HG03571 (cell line): ENCODE results near the gene NOL9.

Experiments used
- ATAC-seq: cut with Tn5 transposase; IDR thresholded peaks from one replicate; pipeline ENCODE4 v1.9.1; 2021; ENCODE audit not compliant: unreplicated experiment

Gene NOL9

DNA sequence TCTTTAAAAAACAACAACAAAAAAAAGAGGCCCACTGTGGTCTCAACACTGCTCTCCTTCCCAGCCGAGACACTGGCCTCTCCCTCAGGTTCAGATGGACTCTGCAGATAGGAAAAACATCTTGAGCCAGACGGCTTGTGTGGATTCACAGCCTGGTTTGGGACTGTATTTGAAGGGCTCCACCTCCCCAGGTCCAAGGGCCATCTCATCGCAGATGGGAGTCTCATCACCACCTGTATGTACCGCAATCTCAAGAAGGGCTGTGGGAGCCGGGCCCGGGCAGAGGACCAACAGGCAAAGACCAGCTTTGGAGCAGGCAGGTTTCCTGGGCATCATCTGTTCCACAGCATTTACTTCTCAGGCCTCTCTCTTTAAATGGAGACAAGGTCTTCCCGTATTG is 35.7 kb upstream of the NOL9 start:
- no peak for ATAC-seq

DNA sequence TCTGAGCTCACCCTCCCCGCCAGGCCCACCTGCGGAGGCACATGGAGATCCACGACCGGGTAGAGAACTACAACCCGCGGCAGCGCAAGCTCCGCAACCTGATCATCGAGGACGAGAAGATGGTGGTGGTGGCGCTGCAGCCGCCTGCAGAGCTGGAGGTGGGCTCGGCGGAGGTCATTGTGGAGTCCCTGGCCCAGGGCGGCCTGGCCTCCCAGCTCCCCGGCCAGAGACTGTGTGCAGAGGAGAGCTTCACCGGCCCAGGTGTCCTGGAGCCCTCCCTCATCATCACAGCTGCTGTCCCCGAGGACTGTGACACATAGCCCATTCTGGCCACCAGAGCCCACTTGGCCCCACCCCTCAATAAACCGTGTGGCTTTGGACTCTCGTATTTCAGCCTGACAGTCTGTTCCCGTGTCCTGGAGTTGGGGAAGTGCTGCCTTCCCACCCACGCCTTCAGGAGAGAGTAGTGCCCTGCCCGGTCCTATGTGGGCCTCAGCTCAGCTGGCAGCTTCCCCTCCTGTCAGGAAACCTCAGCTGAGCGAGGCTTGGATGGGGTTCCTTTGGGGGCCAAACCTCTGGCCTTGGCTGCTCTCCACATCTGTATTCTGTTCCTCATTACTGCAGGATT is 34.7 kb upstream of the NOL9 start:
- ATAC-seq: no peak

DNA sequence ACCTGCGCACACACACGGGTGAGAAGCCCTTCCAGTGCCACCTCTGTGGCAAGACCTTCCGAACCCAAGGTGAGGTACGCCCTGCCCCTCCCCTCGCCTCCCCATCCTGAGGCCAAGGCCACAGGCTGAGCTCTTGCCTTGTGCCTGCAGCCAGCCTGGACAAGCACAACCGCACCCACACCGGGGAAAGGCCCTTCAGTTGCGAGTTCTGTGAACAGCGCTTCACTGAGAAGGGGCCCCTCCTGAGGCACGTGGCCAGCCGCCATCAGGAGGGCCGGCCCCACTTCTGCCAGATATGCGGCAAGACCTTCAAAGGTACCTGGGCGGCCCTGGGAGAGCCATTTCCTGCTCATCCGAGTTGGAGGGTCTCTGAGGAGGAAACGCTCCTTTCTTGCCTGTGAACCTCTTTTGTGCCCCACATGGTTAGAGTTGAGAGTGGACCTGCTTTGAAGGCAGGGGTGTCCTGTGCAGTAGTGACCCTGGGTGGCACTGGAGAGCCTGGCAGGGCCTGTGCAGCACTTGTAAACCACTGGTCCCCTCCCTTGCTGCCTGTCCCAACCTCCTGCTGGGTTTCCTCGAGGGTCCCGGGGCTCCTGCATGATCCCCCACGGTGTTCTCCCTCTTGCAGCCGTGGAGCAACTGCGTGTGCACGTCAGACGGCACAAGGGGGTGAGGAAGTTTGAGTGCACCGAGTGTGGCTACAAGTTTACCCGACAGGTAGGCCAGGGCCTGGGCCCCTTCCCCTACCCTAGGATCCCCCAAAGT is 34.0 kb upstream of the NOL9 start:
- ATAC-seq: no peak

DNA sequence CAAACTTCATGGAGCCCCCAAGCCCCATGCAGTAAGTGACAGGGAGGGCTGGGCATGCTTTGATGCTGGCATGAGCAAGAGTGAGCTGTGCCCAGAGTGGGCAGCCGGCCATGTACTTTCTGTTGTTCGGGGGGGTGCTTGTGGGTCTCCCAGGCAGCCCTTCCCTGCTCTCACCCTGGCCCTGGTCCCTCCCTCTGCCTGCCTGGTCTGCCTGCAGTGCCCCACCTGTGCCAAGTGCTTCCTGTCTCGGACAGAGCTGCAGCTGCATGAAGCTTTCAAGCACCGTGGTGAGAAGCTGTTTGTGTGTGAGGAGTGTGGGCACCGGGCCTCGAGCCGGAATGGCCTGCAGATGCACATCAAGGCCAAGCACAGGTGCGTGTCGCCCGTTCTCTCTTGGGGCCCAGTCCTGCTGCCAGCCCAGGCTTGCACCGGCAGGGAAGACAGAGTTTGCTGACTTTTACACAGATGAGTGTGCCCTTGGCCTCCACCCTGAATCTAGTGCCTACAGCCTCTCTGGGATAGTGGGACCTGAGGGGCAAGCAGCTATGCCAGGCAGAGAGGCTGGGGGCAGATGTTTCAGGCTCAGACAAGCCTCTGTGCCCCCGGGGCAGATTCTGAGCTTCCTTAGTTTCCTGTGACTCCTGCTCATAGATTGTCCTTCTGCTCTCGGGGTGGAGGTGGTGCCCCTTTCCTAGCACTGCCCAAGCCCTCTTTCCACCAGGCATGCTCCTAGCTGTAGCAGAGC is 33.1 kb upstream of the NOL9 start:
- no peak for ATAC-seq

DNA sequence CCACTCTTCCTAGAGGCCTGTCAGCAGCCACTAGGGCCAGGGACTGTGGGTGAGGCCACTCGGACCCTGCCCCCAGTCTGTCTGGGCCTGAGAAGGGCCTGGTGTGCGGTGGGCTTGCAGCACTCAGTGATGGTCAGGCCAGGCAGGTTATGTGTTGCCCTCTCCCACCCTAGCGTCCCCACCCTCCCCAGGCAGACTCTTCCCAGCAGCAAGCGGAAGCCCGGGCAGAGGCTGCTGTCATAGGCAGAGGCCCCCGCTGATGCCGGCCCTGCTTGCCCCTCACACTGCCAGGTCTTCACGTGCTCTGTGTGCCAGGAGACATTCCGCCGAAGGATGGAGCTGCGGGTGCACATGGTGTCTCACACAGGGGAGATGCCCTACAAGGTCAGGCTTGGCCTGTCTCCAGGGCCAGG is 32.1 kb upstream of the NOL9 start:
- ATAC-seq: no peak

DNA sequence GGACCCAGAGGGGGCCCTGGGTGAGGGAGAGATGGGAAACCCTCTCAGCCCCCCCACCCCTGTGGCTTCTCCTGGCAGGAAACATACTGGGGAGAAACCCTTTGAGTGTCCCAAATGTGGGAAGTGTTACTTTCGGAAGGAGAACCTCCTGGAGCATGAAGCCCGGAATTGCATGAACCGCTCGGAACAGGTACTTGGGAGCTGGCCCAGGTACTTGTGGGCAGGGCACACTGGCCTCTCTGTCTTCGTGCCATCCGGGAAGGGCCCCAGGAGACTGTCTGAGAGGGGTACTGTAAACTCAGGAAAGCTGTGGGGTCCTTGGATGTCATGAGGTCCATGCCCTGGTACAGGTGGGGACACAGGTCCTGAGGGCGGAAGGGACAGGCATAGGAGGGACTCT is 31.5 kb upstream of the NOL9 start:
- ATAC-seq: no peak

DNA sequence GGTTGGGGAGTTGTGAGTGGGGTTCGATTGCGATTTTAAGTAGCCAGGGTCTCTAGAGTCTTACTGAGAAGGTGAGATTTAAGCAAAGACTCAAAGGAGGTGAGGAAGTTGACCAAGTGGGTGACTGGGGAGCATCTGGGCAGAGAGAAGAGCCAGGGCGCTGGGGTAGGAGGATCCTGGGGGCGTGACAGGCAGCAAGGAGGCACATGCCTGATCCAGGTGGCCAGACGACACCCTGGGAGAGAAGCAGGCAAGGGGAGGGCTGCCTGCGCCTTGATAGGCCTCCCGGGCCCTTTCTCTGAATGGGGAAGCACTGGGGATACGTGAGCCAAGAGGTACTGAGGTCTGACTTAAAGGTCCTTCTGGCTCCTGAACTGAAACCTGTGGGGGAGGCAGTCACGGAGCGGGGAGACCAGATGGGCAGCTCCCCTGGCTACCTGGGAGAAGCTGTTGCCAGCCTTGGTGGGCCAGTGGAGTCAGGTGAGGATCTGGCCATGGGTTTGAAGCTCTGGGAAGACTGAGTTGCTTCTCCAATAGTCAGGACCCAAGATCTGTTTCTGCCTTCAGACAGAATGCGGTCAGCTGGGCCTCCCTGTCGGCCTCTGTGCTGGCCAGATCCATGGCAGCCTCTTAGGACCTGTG is 30.9 kb upstream of the NOL9 start:
- no peak for ATAC-seq

DNA sequence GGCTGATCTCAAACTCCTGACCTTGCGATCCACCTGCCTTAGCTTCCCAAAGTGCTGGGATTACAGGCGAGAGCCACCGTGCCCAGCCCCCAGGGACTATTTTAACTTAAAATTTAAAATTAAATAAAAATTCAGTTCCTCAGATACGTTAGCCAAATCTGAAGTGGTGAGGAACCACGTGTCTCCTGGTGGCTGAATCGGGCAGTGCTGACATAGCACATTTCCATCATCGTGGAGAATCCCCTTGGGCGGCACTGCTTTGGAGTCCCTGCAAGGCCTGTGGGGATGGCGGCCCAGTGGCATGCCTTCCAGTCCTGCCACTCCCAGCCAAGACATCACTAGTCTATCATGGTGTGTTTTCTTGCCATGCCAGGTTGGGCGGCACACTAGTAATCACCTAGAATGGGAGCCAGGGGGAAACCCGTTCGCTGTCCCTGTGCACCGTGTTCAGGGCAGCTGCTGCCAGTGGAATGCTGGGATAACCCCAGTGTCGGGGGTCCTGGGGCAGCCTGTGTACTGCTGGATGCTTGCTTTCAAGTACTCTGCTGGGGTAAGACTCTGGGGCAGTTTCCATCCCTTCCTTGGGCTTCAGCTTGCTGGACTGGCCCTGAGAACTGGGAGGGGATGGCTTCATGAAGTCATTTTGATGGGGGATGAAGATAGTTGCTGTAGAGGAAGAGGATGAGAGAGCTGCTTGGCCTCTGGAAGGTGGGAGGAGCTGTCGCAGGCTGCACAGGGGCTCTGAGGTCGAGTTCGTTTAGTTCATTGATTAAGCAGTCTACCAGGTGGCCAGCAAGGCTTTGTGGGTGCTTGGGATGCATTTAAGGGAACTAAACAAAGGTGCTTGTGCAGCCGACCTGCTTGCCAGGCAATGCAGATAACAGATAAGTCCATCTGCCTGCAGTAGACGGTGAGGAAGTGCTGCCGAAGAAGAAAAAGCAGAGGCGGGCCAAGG is 30.1 kb upstream of the NOL9 start:
- ATAC-seq: no peak

DNA sequence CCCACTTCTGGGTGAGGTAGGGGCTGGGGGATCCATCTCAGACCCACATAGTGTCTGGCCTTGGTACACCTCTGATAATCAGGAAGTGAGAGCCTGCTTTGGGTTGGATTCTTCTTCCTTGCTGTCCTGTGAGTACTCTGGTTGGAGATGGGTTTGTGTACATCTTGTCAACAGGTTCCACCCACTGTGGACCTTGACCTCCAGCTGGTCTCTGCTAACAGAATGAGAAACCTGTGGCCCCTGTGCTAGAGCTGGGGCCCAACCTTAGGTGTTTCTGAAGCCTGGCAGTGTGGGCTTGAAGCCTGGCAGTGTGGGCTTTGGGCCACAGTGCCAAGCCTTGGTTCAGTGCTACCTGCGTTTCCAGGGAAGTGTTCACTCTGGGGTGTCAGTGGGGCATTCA is 28.1 kb upstream of the NOL9 start:
- no peak for ATAC-seq

DNA sequence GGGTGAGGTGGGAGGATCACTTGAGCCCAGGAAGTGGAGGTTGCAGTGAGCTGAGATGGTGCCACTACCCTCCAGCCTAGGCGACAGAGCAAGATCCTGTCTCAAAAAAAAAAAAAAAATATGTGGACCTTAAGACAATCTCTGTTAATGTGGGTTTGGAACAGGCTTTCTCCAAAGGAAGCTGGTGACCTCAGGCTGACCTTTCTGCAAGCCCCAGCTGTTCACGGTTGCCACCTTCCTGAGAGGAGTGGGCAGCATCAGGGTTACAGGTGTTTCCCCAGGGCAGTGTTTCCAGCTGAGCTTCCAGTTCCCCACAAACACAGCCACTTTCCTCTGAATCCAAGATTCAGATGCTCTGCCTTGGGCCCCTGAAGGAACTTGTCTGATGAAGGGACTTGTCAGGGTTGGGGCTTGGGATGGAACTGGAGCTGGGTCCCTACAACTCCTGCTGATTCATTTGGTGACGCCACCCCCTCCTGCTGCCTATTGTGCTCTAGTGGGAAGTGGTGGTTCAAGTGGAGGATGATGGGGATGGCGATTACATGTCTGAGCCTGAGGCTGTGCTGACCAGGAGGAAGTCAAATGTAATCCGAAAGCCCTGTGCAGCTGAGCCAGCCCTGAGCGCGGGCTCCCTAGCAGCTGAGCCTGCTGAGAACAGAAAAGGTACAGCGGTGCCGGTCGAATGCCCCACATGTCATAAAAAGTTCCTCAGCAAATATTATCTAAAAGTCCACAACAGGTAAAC is 27.4 kb upstream of the NOL9 start:
- ATAC-seq: no peak

DNA sequence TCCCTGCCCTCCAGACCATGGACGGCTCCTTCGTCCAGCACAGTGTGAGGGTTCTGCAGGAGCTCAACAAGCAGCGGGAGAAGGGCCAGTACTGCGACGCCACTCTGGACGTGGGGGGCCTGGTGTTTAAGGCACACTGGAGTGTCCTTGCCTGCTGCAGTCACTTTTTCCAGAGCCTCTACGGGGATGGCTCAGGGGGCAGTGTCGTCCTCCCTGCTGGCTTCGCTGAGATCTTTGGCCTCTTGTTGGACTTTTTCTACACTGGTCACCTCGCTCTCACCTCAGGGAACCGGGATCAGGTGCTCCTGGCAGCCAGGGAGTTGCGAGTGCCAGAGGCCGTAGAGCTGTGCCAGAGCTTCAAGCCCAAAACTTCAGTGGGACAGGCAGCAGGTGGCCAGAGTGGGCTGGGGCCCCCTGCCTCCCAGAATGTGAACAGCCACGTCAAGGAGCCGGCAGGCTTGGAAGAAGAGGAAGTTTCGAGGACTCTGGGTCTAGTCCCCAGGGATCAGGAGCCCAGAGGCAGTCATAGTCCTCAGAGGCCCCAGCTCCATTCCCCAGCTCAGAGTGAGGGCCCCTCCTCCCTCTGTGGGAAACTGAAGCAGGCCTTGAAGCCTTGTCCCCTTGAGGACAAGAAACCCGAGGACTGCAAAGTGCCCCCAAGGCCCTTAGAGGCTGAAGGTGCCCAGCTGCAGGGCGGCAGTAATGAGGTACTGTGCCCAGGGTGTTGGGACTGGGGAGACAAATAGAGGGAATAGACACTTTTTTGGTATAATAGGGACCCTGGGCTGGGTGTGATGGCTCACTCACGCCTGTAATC is 26.5 kb upstream of the NOL9 start:
- ATAC-seq: no peak

DNA sequence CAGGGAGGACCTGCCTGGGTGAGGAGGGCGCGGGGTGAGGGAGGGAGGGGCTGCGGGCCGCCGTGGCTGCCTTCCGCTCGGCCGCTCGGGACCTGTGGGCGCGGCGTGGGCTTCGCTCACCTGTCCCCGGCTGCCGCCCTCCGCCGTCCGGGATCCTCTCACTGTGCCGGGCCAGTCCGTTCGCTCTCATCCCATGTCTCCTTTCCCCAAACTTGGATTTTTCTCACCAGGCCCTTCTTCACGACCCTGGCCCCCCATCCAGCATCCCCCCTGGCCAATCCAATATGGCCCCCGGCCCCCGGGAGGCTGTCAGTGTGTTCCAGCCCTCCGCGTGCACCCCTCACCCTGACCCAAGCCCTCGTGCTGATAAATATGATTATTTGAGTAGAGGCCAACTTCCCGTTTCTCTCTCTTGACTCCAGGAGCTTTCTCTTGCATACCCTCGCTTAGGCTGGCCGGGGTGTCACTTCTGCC is 25.8 kb upstream of the NOL9 start:
- no peak for ATAC-seq

DNA sequence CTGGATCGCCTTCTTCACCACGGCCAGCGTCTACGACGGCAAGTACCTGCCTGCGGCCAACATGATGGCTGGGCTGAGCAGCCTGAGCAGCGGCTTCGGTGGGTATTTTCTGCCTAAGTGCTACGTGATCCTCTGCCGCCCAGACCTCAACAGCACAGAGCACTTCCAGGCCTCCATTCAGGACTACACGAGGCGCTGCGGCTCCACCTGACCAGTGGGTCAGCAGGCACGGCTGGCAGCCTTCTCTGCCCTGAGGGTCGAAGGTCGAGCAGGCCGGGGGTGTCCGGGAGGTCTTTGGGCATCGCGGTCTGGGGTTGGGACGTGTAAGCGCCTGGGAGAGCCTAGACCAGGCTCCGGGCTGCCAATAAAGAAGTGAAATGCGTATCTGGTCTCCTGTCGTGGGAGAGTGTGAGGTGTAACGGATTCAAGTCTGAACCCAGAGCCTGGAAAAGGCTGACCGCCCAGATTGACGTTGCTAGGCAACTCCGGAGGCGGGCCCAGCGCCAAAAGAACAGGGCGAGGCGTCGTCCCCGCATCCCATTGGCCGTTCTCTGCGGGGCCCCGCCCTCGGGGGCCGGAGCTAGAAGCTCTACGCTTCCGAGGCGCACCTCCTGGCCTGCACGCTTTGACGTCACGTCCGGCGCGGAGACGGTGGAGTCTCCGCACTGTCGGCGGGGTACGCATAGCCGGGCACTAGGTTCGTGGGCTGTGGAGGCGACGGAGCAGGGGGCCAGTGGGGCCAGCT is 25.2 kb upstream of the NOL9 start, which contains the start of gene ZBTB48:
Gene ZBTB48, plus strand, starts transcription at position 621 of the 745 bp plus-strand sequence. CDS start 616 bp downstream, outside the sequence.
- ATAC-seq: peak; percentile 94

DNA sequence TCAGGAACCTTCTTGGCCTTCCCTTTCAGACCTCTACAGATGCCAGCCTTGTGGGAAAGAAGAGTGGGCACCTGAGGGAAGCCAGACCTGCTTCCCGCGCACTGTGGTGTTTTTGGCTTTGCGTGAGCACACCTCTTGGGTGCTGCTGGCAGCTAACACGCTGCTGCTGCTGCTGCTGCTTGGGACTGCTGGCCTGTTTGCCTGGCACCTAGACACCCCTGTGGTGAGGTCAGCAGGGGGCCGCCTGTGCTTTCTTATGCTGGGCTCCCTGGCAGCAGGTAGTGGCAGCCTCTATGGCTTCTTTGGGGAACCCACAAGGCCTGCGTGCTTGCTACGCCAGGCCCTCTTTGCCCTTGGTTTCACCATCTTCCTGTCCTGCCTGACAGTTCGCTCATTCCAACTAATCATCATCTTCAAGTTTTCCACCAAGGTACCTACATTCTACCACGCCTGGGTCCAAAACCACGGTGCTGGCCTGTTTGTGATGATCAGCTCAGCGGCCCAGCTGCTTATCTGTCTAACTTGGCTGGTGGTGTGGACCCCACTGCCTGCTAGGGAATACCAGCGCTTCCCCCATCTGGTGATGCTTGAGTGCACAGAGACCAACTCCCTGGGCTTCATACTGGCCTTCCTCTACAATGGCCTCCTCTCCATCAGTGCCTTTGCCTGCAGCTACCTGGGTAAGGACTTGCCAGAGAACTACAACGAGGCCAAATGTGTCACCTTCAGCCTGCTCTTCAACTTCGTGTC is 24.5 kb upstream of the NOL9 start:
- ATAC-seq: no peak

DNA sequence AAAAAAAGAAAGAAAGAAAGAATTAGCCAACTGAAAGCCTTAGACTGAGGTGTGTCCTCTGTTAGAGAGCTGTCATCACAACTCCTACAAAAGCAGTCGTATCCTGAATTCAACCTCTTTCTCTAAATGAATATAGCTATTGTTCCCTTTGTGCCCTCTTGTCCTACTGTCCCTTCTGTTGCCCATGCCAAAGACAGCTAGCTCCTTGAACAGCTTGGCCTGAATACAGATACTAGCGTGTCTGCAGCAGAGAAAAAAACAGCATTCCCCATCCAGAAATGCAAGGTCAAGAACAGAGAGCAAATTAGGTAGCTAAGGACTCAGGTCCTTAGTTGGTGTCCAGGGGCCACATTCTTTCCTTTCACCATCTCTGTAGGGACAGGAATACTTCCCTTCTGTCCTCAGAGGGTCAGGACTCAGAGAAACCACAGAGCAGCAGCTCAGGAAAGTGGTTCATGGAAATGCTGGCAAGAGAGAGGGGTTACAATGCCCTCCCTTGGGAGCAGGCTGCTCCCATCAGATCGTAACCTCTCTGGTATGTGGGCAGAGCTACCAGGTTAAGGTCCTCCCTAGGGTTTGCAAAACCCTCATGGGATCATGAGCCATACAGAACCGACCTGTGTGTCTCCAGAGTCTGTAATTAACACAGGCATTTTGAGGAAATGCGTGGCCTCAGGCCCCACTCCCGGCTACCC is 23.7 kb upstream of the NOL9 start:
- ATAC-seq: no peak

DNA sequence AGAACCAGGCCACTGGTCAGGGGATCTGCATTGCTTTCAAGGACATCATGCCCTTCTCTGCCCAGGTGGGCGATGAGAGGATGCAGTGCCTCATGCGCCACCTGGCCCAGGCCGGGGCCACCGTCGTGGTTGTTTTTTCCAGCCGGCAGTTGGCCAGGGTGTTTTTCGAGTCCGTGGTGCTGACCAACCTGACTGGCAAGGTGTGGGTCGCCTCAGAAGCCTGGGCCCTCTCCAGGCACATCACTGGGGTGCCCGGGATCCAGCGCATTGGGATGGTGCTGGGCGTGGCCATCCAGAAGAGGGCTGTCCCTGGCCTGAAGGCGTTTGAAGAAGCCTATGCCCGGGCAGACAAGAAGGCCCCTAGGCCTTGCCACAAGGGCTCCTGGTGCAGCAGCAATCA is 20.5 kb upstream of the NOL9 start:
- no peak for ATAC-seq
